IPS-20b (cell line): Measurements from ENCODE around the gene MTMR12.
"Not testable (repeated sequence)": the region's sequence is repeated elsewhere in the genome, so short reads cannot be mapped to it uniquely, and the experiment has no call there.

Experiments used
- H3K27ac ChIP-seq: one replicate; pipeline ENCODE4 v1.5.1; 2013; ENCODE audit warnings: low read length
- H3K27me3 ChIP-seq: 2 replicates; pipeline ENCODE4 v1.6.1; 2013; ENCODE audit warnings: mild to moderate bottlenecking, low read length, inconsistent platforms; ENCODE audit not compliant: insufficient read depth
- H3K36me3 ChIP-seq: 2 replicates; pipeline ENCODE4 v1.6.1; 2013; ENCODE audit warnings: low read depth, mild to moderate bottlenecking, inconsistent platforms, low read length, moderate library complexity; ENCODE audit not compliant: insufficient read depth
- H3K4me1 ChIP-seq: 2 replicates; pipeline ENCODE4 v1.6.1; 2013; ENCODE audit warnings: mild to moderate bottlenecking, control low read depth, inconsistent platforms, low read length, moderate library complexity; ENCODE audit not compliant: insufficient read depth
- H3K4me3 ChIP-seq: 2 replicates; pipeline ENCODE4 v1.5.1; 2013; ENCODE audit warnings: mild to moderate bottlenecking, low read length, inconsistent platforms
- H3K9ac ChIP-seq: 2 replicates; pipeline ENCODE4 v1.6.1; 2013; ENCODE audit warnings: low read depth, mild to moderate bottlenecking, inconsistent platforms, low read length, moderate library complexity
- H3K9me3 ChIP-seq: 2 replicates; pipeline ENCODE4 v1.6.1; 2013; ENCODE audit warnings: mild to moderate bottlenecking, low read depth, low read length, inconsistent platforms; ENCODE audit not compliant: insufficient read depth

Gene MTMR12

GRCh38 chr5:32281378-32282133 lies 31.2 kb downstream of the MTMR12 start:
- H3K4me3 ChIP-seq, H3K27me3 ChIP-seq, H3K9me3 ChIP-seq, H3K27ac ChIP-seq, H3K36me3 ChIP-seq, H3K9ac ChIP-seq: not testable (repeated sequence)
- H3K4me1 ChIP-seq: peaks cover 29% of the 10 kb centered on the region

- no peak overlapping the region for H3K9ac ChIP-seq
- H3K27me3 ChIP-seq: no peaks in the 10 kb centered on the region
- no peaks in the 10 kb centered on the region for H3K9me3 ChIP-seq
- H3K4me3 ChIP-seq: no peak overlapping the region
- no peak overlapping the region for H3K27ac ChIP-seq
- H3K36me3 ChIP-seq: peaks cover 4% of the 10 kb centered on the region; the same call in 1 of the 2 replicates
- peaks cover 34% of the 10 kb centered on the region for H3K4me1 ChIP-seq
These were observed 32.1 kb downstream of the MTMR12 start for GRCh38 chr5:32280656-32281081.

GRCh38 chr5:32279786-32280185 lies 33.0 kb downstream of the MTMR12 start:
- Histone ChIP-seq H3K27me3 (no peaks in the 10 kb centered on the region), H3K9me3 (no peaks in the 10 kb centered on the region), H3K4me3 (no peak overlapping the region), H3K27ac (peak overlapping the region; percentile 25), H3K4me1 (peaks cover 42% of the 10 kb centered on the region), H3K36me3 (peaks cover 4% of the 10 kb centered on the region; the same call in 1 of the 2 replicates), H3K9ac (no peak overlapping the region; the same call in 1 of the 2 replicates)

GRCh38 chr5:32279223-32279622 lies 33.5 kb downstream of the MTMR12 start:
- Histone ChIP-seq H3K36me3 (peaks cover 9% of the 10 kb centered on the region; the same call in 1 of the 2 replicates), H3K27me3 (no peaks in the 10 kb centered on the region), H3K4me3 (no peak overlapping the region), H3K9ac (no peak overlapping the region; the same call in 1 of the 2 replicates), H3K4me1 (peaks cover 44% of the 10 kb centered on the region), H3K9me3 (no peaks in the 10 kb centered on the region), H3K27ac (no peak overlapping the region)

GRCh38 chr5:32278406-32278805 lies 34.3 kb downstream of the MTMR12 start:
- H3K9ac ChIP-seq: peak overlapping the region; percentile 3; the same call in 1 of the 2 replicates
- peaks cover 42% of the 10 kb centered on the region for H3K4me1 ChIP-seq
- H3K4me3 ChIP-seq: no peak overlapping the region
- H3K27ac ChIP-seq: no peak overlapping the region
- no peaks in the 10 kb centered on the region for H3K9me3 ChIP-seq
- peaks cover 17% of the 10 kb centered on the region; the same call in 1 of the 2 replicates for H3K36me3 ChIP-seq
- H3K27me3 ChIP-seq: no peaks in the 10 kb centered on the region

- Histone ChIP-seq H3K9me3 (no peaks in the 10 kb centered on the region), H3K4me3 (no peak overlapping the region), H3K4me1 (peaks cover 36% of the 10 kb centered on the region), H3K27ac (peak overlapping the region; percentile 66), H3K36me3 (peaks cover 23% of the 10 kb centered on the region), H3K27me3 (no peaks in the 10 kb centered on the region), H3K9ac (peak overlapping the region; percentile 3; the same call in 1 of the 2 replicates)
These were observed 34.9 kb downstream of the MTMR12 start for GRCh38 chr5:32277798-32278197.

GRCh38 chr5:32276173-32276853 lies 36.4 kb downstream of the MTMR12 start:
- H3K9me3 ChIP-seq: no peaks in the 10 kb centered on the region
- peak overlapping the region; percentile 55; the same call in 1 of the 2 replicates for H3K9ac ChIP-seq
- H3K4me3 ChIP-seq: no peak overlapping the region
- H3K4me1 ChIP-seq: peaks cover 36% of the 10 kb centered on the region
- peak overlapping the region; percentile 63 for H3K27ac ChIP-seq
- H3K36me3 ChIP-seq: peaks cover 34% of the 10 kb centered on the region
- no peaks in the 10 kb centered on the region for H3K27me3 ChIP-seq

GRCh38 chr5:32275396-32275741 lies 37.4 kb downstream of the MTMR12 start:
- Histone ChIP-seq H3K4me3 (no peak overlapping the region), H3K27ac (peak overlapping the region; percentile 63), H3K9ac (peak overlapping the region; percentile 55; the same call in 1 of the 2 replicates)

GRCh38 chr5:32274548-32275395 lies 38.0 kb downstream of the MTMR12 start:
- H3K27ac ChIP-seq: peak overlapping the region; percentile 63
- peak overlapping the region; percentile 55; the same call in 1 of the 2 replicates for H3K9ac ChIP-seq
- H3K4me1 ChIP-seq: peaks cover 32% of the 10 kb centered on the region
- no peaks in the 10 kb centered on the region for H3K27me3 ChIP-seq
- peaks cover 49% of the 10 kb centered on the region for H3K36me3 ChIP-seq
- H3K9me3 ChIP-seq: no peaks in the 10 kb centered on the region
- no peak overlapping the region for H3K4me3 ChIP-seq

More at GRCh38 chr5:32275396-32275741, 37.4 kb downstream of the MTMR12 start:
- peaks cover 44% of the 10 kb centered on the region for H3K36me3 ChIP-seq
- no peaks in the 10 kb centered on the region for H3K27me3 ChIP-seq
- peaks cover 32% of the 10 kb centered on the region for H3K4me1 ChIP-seq
- no peaks in the 10 kb centered on the region for H3K9me3 ChIP-seq

GRCh38 chr5:32273821-32274220 lies 38.9 kb downstream of the MTMR12 start:
- Histone ChIP-seq H3K27ac (no peak overlapping the region), H3K9me3 (no peaks in the 10 kb centered on the region), H3K4me1 (peaks cover 32% of the 10 kb centered on the region), H3K9ac (no peak overlapping the region), H3K4me3 (no peak overlapping the region), H3K27me3 (no peaks in the 10 kb centered on the region), H3K36me3 (peaks cover 51% of the 10 kb centered on the region)

GRCh38 chr5:32272746-32273145 lies 40.0 kb downstream of the MTMR12 start:
- peaks cover 61% of the 10 kb centered on the region for H3K36me3 ChIP-seq
- H3K9ac ChIP-seq: no peak overlapping the region
- peaks cover 28% of the 10 kb centered on the region for H3K4me1 ChIP-seq

More at GRCh38 chr5:32272746-32273145, 40.0 kb downstream of the MTMR12 start:
- Histone ChIP-seq H3K4me3 (no peak overlapping the region), H3K27me3 (no peaks in the 10 kb centered on the region), H3K9me3 (no peaks in the 10 kb centered on the region), H3K27ac (no peak overlapping the region)
